HG03196 (cell line): ENCODE measurements around the gene LPP.

Source experiments
- ATAC-seq: cut with Tn5 transposase; IDR thresholded peaks from one replicate; pipeline ENCODE4 v1.9.1; 2021; ENCODE audit not compliant: unreplicated experiment

The LPP gene

DNA sequence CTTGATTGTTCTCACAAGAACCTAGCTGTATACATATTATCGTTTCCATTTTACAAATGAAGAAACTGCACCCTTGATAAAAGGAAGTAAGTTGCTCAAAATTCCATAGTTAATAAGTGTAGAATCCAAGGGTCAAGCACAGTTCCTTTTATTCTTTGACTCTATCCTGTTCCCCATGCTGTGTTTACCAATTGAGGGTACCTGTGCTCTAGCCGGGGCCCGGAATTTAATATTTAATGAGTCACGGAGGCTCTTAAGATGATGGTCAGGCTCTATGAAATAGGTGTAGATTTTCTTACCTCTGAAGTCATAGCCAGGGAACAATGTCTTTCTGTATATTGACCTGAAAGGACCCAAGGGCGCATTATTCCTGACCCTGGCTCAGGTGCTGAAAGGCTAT, 65.2 kb downstream of the LPP start:
- no peak for ATAC-seq

DNA sequence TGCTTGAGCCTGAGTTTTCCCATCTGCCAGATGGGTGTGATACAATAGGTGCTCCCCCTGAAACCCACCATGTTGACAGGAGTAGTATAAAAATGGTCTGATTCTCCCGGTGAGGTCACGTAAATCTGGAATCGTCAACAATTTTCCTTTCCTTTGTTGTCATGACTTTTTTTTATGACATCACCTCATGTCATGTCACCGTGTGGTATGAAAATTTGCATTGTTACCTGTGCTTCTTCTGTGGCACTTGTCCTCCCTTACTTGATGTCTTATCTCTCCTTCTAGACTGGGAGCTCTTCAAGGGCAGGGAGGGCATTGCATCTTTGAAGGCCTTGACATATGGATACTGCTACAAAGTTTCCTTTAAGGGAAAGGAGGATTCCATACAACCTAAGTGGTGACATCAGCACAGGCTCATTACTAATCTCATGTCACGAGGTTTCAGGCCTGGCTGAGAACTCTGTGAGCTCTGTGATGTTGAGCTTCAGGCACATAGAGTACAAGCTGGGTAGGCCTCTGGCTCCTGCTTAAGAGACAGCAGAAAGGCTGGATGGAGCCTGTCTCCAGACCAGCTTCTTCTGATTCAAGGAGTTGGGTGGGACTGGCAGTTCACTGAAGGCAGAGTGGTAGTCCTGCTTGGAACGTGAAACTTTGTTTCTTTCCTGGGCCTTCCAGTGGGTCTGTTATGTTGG, 66.3 kb downstream of the LPP start:
- ATAC-seq = no peak

DNA sequence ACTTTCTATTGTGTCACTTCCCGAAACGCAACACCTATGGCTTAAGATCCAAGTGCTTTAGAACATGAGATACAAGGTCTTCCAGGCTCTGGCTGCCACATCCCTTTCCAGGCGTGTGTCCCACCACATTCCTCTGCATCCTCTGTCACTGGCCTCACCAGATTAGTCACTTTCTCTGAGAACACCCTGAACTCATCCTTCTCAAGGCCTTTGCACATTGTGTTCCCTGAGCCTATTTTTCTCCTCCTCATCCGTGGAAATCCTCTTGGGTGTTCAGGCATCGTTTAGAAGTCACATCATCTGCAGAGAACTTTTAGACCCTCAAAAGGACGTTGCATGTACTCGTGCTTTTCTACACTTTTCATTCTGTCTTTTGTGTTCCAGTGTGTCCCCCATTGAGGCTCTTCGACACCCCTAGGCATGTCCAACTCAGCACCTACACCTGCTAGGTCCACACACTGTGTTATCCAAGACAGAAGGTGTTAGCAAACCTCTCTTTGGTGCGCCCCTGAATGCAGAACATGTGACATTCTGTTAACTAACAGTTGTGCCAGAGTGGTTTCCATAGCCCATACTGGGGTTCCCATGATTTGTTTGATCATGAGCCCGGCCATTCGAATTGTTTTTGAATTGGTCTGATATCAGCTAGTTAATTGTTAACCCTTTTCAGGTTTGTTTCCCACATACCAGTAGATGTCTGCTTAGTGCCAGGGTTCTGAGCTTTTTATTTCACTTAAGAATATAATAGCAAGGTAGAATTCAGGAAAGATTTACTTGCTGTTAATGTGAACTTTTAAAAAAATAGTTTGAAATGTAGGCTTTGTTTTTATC, 67.2 kb downstream of the LPP start:
- no peak for ATAC-seq

DNA sequence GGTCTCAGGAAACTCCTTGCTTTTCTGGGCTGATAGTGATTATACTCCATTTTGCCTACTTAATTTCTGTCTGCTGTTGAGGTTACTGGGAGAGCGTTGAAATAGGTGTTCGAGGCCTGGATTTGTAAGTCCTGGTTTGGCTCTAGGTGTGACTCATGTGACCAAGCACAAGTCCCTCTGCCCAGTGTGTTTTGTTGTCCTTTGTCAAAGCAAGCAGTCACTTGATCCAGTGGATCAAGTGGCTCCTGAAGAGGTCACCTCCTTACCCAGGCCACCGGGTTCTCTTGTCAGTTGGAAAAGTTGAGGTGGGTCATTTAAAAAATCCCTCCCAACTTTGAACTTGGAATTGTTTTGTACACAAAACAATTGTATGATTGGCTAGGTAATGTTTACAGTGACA, 70.0 kb downstream of the LPP start:
- no peak for ATAC-seq

DNA sequence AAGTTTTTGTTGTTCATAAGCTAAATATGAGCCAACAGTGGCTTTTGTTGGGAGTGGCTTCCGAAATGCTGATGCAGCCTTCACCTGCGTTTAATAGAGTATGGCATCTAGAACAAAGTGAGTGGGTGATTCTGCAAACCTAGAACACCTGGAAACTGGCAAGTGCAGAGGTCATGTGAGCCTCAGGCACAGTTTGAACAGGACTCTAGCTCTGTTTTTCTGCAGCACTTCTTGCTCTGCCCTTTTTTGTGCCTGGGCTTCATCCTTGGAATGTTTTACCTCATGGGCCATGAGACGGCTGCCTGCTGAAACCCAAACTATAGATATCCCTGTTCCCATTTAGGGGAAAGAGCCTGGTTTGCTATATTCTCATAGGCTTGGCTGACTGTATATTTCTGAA, 73.5 kb downstream of the LPP start:
- no peak for ATAC-seq

- no peak for ATAC-seq
These were observed 75.2 kb downstream of the LPP start for GRCh38 chr3:188229177-188229576.

DNA sequence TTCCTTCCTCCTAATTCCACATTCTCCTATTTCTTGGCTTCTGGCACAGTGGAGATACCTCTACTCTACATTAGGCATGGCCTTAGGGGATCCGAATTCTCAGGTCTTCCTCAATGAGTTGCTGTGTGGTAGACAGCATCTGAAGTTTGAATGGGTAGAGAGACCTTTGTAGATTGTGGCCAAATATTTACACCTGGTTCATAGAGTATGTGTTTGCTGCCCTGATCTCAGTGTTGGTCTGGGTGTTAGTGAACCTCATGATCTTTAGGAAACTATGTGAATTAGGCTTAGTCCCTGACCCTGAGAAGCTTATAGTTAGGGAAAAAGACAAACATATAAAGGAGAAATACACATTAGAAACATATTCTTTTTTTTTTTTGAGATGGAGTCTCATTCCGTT, 75.8 kb downstream of the LPP start:
- no peak for ATAC-seq

- no peak for ATAC-seq
These were observed 77.0 kb downstream of the LPP start for GRCh38 chr3:188230962-188231361.

GRCh38 chr3:188231456-188231855, 77.5 kb downstream of the LPP start:
- no peak for ATAC-seq

DNA sequence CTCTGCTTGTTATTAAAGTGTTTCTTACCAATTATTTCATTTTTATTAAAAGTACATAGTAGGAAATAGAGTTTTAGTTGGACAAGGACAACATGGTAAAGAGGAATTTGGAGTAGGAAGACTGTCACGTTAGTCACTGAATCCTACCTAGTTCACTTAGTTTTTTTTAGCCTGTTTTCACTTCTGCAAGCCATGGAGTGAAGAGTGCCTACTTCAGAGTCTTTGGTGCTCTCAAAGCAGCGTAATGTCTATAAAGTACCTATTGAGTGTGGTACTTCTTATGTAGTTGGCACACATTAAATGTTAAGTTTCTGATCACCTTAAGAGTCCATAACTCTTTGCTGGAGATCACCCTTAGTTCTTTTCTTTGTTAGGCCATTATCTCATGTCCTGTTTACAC, 78.7 kb downstream of the LPP start:
- no peak for ATAC-seq

- no peak for ATAC-seq
These were observed 79.4 kb downstream of the LPP start for GRCh38 chr3:188233320-188233719.

GRCh38 chr3:188234132-188234531, 80.2 kb downstream of the LPP start:
- ATAC-seq = no peak

DNA sequence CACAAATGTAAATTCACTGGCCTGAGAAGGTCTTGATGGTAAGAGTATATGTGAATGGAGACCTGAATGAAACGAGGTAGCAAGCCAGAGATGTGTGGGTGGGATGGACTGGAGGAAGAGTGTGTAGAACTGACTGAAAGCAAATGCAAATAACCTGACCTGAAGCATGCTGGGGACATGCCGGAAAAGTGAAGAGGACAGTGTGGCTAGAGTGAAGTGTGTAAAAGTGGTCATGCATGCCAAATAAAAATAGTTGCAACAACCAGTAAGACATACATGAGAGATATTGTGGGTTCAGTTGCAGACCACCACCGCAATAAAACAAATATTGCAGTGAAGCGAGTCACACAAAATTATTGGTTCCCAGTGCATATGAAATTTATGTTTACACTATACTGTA, 82.3 kb downstream of the LPP start:
- no peak for ATAC-seq

DNA sequence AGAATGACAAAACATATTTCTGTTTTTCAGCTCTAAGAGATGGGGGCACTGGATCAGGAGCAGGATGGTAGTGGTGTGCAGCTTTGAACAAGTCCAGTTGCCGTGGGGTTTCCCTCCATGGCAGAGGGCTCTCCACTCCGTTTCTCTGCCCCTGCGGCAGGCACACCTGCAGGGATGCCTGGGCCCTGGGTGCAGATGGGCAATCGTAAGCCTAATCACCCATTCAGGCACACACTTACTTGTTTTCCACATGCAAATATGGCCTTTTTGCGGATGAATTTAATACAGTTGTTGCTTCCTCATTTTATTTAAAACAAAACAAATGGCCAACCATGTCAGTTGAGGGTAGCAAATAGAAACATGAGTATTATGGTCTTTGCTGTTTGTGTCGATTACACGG, 85.1 kb downstream of the LPP start:
- no peak for ATAC-seq

DNA sequence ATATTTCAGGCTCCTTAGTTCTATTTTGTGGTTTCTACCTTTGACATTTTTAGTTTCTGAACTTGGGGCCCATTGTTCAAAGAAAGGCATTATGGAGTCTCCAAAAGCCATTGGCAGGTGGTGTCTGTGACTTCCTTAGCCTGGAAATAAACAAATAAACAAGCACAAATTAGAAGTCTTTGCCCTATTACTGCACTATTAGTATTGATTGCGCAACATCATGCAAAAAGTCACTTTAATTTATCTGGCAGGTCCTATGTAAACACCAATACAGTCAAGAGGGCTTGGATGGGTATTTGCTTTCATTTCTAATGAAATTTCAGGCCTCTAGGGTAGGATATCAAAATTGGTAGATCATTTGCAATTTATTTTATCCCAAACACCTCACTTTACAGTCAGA, 85.6 kb downstream of the LPP start:
- no peak for ATAC-seq

GRCh38 chr3:188240189-188240981, 86.4 kb downstream of the LPP start:
- ATAC-seq = no peak

- no peak for ATAC-seq
These were observed 87.1 kb downstream of the LPP start for GRCh38 chr3:188241072-188241471.

GRCh38 chr3:188241883-188242282, 87.9 kb downstream of the LPP start:
- no peak for ATAC-seq

DNA sequence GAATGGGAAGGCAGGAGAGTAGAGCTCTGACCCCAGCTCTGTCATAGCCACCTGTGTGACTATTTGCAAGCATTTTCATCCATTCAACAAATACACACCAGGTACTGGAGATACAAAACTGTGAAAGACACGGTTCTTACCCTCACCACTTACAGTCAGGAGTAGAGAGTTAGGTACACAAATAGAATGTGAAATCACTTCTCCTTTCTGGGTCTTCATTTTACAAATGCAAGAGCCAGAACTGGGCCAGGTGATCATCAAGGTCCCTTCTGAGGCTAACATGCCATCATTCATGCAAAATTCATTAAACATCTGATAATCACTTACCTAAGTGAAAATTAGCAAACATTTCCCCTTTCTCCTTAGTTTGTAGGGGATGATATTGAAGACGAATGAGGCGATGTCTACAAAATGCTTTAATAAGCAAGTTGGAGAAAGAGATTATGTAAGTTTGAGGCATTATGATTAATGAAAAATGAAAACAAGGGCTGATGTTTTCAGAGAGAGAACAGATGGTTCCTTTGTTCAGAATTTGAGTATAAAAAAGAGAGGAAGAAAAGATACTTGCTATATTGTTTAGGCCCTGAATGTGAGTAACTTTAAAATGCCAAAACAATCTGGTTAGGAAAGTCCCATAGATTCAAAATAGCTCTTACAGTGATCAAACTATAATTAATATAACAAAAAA, 88.6 kb downstream of the LPP start:
- no peak for ATAC-seq

DNA sequence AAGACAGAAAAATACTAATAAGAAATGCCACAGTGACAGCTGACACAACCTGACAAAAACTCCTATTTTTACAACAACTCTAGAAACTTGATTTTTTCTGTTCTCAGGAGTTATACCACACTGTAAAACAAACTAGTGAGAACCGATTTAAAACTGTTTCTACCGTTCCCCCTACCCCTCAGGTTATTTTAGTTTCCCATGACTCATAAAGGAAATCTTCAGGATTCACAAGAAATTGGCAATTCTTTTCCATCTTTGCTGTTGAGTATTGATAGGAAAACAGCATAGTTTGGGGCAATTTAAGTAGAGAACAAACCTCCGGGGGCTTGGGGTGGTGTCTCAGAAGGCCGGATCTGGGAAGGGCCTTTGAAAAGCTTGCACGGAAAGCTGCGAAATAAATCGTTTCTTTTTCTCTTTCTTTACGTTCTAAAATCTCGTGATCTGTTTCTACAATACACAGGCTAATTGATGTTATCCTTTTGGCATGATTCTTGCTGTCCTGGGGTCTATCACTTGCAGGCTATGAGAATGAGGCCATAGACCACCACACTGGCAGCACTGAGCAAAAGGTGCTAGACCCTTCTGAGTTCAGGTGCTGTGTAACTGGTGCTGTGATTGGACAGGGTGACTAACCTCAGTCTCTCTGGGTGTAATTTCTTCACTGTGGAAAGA, 89.3 kb downstream of the LPP start:
- ATAC-seq = no peak

GRCh38 chr3:188244395-188244861, 90.5 kb downstream of the LPP start:
- no peak for ATAC-seq
